Common myeloid progenitor, CD34-positive (primary cell): ENCODE measurements around the gene RAB11FIP3.
A peak's percentile ranks its signal among the peaks of the same experiment; 100 is the strongest.

ENCODE experiments used
- CTCF ChIA-PET: fragments of 350-600 bp; sonication (Branson Sonifier 250); formaldehyde crosslinking; loops from one replicate; lab custom pipeline; 2021; ENCODE audit warnings: antibody characterized with exemption; lab: Charles Lee
- POLR2A ChIA-PET: fragments of 350-600 bp; sonication (Branson Sonifier 250); formaldehyde crosslinking; loops from one replicate; lab custom pipeline; 2021; ENCODE audit warnings: antibody characterized with exemption; lab: Charles Lee
- DNase-seq, 3 donors: peaks; one replicate each; pipeline versions ENCODE4 v3.0.0 to v3.0.0-alpha.2; 2013
- H3K27ac ChIP-seq, 2 experiments: 1 replicate in 1 of 2; 2 replicates in 1 of 2; pipeline ENCODE4 v1.7.0; 2013; ENCODE audit warnings: inconsistent platforms in 2 of 2, low read length in 2 of 2, mild to moderate bottlenecking in 2 of 2, low read depth in 1 of 2, moderate library complexity in 1 of 2; ENCODE audit not compliant: severe bottlenecking in 2 of 2, insufficient read depth in 1 of 2, poor library complexity in 1 of 2
- H3K27me3 ChIP-seq, 5 experiments: replicated peaks in 2 of 5; 1 replicate in 3 of 5; 2 replicates in 2 of 5; pipeline versions ENCODE4 v1.6.1 to v1.7.0; 2013; ENCODE audit warnings: low read length in 4 of 5, mild to moderate bottlenecking in 2 of 5, moderate library complexity in 2 of 5, inconsistent platforms in 1 of 5; ENCODE audit not compliant: insufficient read depth in 5 of 5, control insufficient read depth in 4 of 5
- H3K36me3 ChIP-seq, 4 experiments: 1 replicate in 2 of 4; 2 replicates in 2 of 4; pipeline versions ENCODE4 v1.6.1 to v1.7.0; 2013; ENCODE audit warnings: low read length in 3 of 4, control low read depth in 1 of 4, mild to moderate bottlenecking in 1 of 4; ENCODE audit not compliant: control insufficient read depth in 4 of 4, insufficient read depth in 4 of 4
- H3K4me1 ChIP-seq, 4 experiments: 1 replicate in 3 of 4; 2 replicates in 1 of 4; pipeline versions ENCODE4 v1.6.1 to v1.7.1; 2013; ENCODE audit warnings: low read length in 3 of 4, mild to moderate bottlenecking in 3 of 4, control low read depth in 1 of 4, inconsistent platforms in 1 of 4, moderate library complexity in 1 of 4; ENCODE audit not compliant: control insufficient read depth in 4 of 4, insufficient read depth in 4 of 4; ENCODE audit errors: control extremely low read depth in 1 of 4
- H3K4me3 ChIP-seq, 7 experiments: 1 replicate in 4 of 7; 2 replicates in 3 of 7; pipeline versions ENCODE4 v1.5.1 to v1.7.0; 2013; ENCODE audit warnings: mild to moderate bottlenecking in 7 of 7, low read length in 6 of 7, moderate library complexity in 6 of 7, inconsistent platforms in 2 of 7, low read depth in 2 of 7, control low read depth in 1 of 7; ENCODE audit not compliant: insufficient read depth in 4 of 7, control insufficient read depth in 1 of 7; ENCODE audit errors: extremely low read depth in 1 of 7
- H3K9me3 ChIP-seq, 5 experiments: 1 replicate in 4 of 5; 2 replicates in 1 of 5; pipeline versions ENCODE4 v1.6.1 to v1.7.1; 2013; ENCODE audit warnings: low read length in 4 of 5, mild to moderate bottlenecking in 2 of 5, inconsistent platforms in 1 of 5, low read depth in 1 of 5, moderate library complexity in 1 of 5; ENCODE audit not compliant: control insufficient read depth in 4 of 5, insufficient read depth in 2 of 5; ENCODE audit errors: control extremely low read depth in 1 of 5
- WGBS: methylation state at CpG from one replicate; pipeline ENCODE4 v1.1.5; 2013; ENCODE audit not compliant: insufficient coverage; 5-methylcytosine and 5-hydroxymethylcytosine counted together

Gene RAB11FIP3

DNA sequence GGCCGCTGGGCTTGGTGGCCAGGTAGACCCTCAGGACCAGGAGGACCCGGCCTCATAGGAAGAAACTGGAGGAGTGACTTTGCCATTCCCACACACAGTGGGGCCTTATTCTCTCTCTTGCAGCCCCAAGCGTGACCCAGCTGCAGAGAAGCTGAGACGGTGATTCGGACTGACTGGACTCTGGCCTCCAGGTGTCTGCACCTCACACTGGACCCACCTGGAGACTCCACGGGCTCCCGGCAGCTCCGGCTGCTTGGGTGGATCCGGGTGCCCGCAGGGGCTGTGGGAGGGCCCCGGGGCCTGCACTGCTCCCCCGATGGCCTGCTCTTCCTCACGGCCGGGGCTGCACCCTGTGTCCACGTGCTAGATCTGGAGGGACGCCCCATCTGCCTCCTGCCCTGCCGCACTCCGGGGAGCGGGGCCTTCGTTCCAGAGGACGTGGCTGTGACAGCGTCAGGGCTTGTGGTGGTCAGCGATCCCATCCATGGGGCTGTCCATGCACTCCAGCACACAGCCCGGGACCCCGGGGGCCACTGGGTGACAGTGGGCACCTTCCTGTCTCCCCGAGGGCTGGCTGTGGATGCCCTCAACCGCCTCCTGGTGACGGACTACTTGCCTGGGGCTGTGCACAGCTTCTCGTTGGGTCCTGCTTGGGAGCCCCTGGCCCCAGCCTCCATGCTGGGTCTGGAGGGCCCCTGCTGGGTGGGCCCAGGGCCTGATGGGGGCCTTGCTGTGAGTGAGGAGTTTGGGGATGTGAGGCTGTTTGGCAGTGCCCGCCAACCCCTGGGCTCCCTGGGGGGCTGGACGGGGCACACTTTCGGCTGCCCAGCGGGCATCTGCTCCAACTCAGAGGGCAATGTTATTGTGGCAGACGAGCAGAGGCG is 142.2 kb downstream of the RAB11FIP3 start:
- no peaks in the 10 kb centered on the region for H3K9me3 ChIP-seq
- 93% methylated on average over 33 of the region's 35 CpGs for WGBS
- peaks cover 0 to 3% (median 1%) of the 10 kb centered on the region in 4 experiments for H3K36me3 ChIP-seq
- CTCF ChIA-PET: interaction anchor here (1.5 to 1.9 kb wide), 3 partner anchors 9 to 68 kb away, joined by 4 to 11 read pairs (median 6); partner anchors contain the start of gene METTL26
- H3K27me3 ChIP-seq: peaks cover 0 to 2% (median 0%) of the 10 kb centered on the region in 5 experiments
- H3K27ac ChIP-seq: peak overlapping the region in 1 of 2 experiments; percentile 83
- peaks cover 0 to 53% (median 40%) of the 10 kb centered on the region in 4 experiments for H3K4me1 ChIP-seq
- no peak for DNase-seq
- POLR2A ChIA-PET: no interaction called here
- peak overlapping the region in 5 of 7 experiments; percentile 36 to 74 (median 59) for H3K4me3 ChIP-seq

DNA sequence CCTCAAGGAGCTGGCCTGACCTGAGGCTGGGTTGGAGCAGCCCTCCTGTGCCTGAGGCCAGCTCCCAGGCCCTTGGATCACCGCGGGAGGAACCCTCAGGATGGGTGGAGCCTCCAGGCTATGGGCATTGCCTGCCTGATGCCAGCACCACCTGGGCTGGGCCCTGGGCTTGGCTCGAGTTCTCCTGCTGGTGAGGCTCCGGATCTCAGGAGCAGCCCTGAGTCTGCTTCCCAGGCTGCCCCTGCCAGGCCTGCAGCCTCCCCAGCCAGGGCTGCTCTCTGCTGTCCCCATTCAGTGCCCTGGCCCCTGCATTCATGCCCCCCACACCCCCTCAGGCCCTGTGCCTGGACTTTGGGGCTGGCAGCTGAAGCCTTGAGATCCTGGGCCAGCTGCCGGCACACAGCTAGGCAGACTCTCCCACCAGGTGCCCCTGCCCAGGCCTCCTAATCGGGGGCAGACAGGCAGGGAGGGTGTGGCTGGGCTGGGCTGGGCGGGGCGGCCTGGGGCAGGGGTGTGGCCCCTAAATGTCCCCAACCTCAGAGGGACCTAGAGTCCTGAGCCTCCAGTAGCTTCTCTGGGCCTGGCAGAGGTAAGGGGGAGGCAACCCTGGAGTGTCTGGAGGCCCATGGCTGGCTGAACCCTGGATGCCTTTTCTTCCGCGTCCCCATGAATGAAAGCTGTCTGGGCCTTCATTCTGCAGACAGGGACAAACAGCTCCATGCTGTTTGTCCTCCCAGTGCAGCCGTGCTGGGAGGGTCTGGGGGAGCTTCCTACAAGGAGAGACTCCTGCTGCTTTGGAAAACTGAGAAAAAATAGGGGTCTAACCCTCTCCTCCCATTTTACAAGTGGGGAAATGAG is 143.2 kb downstream of the RAB11FIP3 start:
- POLR2A ChIA-PET: no interaction called here
- DNase-seq: no peak
- Histone ChIP-seq H3K27me3 (no peaks in the 10 kb centered on the region), H3K27ac (peak overlapping the region; percentile 66 to 84), H3K4me3 (peak overlapping the region in 6 of 7 experiments; percentile 46 to 96 (median 84)), H3K36me3 (peaks cover 0 to 5% (median 1%) of the 10 kb centered on the region in 4 experiments), H3K4me1 (peaks cover 0 to 53% (median 40%) of the 10 kb centered on the region in 4 experiments), H3K9me3 (no peaks in the 10 kb centered on the region)
- CTCF ChIA-PET: interaction anchor here (1.1 to 1.9 kb wide), 4 partner anchors 8 to 67 kb away, joined by 3 to 11 read pairs (median 5); partner anchors contain the start of genes CAPN15 and METTL26
- WGBS: 87% methylated on average over 10 of the region's 11 CpGs

GRCh38 chr16:569445-570254 is 144.2 kb downstream of the RAB11FIP3 start, which contains the start of gene PIGQ:
PIGQ (plus strand) TSS chr16:569968; CDS start chr16:574075, 4,107 bp downstream.
- Histone ChIP-seq H3K9me3 (no peaks in the 10 kb centered on the region), H3K4me1 (peaks cover 0 to 53% (median 40%) of the 10 kb centered on the region in 4 experiments), H3K27ac (peak within 1 kb of the TSS; percentile 66 to 84), H3K27me3 (no peaks in the 10 kb centered on the region), H3K36me3 (peaks cover 0 to 12% (median 5%) of the 10 kb centered on the region in 4 experiments), H3K4me3 (peak within 1 kb of the TSS; percentile 65 to 96 (median 84))
- DNase-seq: peak; percentile 50 to 71 (median 65)
- WGBS: 4% methylated on average over 42 of the region's 87 CpGs
- ChIA-PET POLR2A (no interaction called here), CTCF (interaction anchor here (1.1 to 1.9 kb wide), 2 partner anchors 9 to 42 kb away, joined by 3 to 11 read pairs; partner anchors contain the start of gene CAPN15)
